ENCODE results near the gene RAN. TPM values are rescaled to one million over a fixed set of nuclear protein-coding genes. Genes with fewer than 3 reads are reported as not detected.
A peak's percentile ranks its signal among the peaks of the same experiment; 100 is the strongest.

RAN gene
- total and polyA plus RNA-seq, 9 of the 15 experiments (the other 6 are each of a cell fraction or from before 2014, with no cell fraction given), result 1,687 to 3,820 (median 2,300) TPM

DNA sequence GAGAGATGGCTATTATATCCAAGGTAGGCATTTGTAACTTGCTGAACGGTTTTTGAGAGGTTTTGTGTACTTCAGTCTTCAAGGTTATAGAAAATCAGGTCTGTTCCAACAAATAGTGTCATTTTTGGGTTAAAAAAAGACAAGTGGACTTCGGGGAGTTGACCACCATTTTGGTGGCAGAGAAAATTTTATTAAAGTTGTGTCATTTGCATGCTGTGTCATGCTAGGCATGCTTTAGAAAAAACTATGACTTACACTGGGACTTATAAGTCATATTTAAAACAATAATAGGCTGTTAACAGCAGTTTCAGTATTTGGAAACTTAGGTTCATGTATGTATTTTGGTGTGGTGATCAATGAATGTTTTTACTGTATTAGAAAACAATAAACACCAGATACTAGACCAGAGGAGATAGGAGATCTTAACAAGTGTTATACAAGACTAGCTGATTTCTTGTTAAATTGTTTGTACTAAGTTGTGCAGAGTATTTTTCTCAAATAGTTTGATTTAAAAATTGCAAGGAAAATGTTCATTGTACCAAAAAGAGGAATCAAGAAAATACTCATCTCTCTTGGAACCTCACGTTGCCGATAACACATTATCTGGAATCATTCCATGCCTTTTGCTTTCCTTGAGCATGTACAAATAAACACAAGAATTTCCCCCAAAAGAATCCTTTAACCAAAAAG lies 1.4 kb downstream of the RAN start (continued):
- TF ChIP-seq, protein P1, sequence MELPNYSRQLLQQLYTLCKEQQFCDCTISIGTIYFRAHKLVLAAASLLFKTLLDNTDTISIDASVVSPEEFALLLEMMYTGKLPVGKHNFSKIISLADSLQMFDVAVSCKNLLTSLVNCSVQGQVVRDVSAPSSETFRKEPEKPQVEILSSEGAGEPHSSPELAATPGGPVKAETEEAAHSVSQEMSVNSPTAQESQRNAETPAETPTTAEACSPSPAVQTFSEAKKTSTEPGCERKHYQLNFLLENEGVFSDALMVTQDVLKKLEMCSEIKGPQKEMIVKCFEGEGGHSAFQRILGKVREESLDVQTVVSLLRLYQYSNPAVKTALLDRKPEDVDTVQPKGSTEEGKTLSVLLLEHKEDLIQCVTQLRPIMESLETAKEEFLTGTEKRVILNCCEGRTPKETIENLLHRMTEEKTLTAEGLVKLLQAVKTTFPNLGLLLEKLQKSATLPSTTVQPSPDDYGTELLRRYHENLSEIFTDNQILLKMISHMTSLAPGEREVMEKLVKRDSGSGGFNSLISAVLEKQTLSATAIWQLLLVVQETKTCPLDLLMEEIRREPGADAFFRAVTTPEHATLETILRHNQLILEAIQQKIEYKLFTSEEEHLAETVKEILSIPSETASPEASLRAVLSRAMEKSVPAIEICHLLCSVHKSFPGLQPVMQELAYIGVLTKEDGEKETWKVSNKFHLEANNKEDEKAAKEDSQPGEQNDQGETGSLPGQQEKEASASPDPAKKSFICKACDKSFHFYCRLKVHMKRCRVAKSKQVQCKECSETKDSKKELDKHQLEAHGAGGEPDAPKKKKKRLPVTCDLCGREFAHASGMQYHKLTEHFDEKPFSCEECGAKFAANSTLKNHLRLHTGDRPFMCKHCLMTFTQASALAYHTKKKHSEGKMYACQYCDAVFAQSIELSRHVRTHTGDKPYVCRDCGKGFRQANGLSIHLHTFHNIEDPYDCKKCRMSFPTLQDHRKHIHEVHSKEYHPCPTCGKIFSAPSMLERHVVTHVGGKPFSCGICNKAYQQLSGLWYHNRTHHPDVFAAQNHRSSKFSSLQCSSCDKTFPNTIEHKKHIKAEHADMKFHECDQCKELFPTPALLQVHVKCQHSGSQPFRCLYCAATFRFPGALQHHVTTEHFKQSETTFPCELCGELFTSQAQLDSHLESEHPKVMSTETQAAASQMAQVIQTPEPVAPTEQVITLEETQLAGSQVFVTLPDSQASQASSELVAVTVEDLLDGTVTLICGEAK (IDR thresholded peaks at IDR 0.05), result 0 out of 2 replicates have a peak, but pooled peaks have one; percentile 50
- TF ChIP-seq, protein P1 (CRISPR knock-in tag; IDR thresholded peaks at IDR 0.05), result no peak
- peak; percentile 63 for TF ChIP-seq RBFOX2 (IDR thresholded peaks at IDR 0.05; ENCODE audit: low read depth, low read length)
- TF ChIP-seq, protein P2, sequence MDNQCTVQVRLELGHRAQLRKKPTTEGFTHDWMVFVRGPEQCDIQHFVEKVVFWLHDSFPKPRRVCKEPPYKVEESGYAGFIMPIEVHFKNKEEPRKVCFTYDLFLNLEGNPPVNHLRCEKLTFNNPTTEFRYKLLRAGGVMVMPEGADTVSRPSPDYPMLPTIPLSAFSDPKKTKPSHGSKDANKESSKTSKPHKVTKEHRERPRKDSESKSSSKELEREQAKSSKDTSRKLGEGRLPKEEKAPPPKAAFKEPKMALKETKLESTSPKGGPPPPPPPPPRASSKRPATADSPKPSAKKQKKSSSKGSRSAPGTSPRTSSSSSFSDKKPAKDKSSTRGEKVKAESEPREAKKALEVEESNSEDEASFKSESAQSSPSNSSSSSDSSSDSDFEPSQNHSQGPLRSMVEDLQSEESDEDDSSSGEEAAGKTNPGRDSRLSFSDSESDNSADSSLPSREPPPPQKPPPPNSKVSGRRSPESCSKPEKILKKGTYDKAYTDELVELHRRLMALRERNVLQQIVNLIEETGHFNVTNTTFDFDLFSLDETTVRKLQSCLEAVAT (IDR thresholded peaks at IDR 0.05), result no peak
- TF ChIP-seq, protein P3, sequence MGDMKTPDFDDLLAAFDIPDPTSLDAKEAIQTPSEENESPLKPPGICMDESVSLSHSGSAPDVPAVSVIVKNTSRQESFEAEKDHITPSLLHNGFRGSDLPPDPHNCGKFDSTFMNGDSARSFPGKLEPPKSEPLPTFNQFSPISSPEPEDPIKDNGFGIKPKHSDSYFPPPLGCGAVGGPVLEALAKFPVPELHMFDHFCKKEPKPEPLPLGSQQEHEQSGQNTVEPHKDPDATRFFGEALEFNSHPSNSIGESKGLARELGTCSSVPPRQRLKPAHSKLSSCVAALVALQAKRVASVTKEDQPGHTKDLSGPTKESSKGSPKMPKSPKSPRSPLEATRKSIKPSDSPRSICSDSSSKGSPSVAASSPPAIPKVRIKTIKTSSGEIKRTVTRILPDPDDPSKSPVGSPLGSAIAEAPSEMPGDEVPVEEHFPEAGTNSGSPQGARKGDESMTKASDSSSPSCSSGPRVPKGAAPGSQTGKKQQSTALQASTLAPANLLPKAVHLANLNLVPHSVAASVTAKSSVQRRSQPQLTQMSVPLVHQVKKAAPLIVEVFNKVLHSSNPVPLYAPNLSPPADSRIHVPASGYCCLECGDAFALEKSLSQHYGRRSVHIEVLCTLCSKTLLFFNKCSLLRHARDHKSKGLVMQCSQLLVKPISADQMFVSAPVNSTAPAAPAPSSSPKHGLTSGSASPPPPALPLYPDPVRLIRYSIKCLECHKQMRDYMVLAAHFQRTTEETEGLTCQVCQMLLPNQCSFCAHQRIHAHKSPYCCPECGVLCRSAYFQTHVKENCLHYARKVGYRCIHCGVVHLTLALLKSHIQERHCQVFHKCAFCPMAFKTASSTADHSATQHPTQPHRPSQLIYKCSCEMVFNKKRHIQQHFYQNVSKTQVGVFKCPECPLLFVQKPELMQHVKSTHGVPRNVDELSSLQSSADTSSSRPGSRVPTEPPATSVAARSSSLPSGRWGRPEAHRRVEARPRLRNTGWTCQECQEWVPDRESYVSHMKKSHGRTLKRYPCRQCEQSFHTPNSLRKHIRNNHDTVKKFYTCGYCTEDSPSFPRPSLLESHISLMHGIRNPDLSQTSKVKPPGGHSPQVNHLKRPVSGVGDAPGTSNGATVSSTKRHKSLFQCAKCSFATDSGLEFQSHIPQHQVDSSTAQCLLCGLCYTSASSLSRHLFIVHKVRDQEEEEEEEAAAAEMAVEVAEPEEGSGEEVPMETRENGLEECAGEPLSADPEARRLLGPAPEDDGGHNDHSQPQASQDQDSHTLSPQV (IDR thresholded peaks at IDR 0.05), result peak; percentile 19; the same call in 1 of the 2 replicates
- TF ChIP-seq MAZ (CRISPR knock-in tag; conservative IDR thresholded peaks at IDR 0.05 in 1 of 2, IDR thresholded peaks at IDR 0.05 in 1 of 2), result 0 out of 4 replicates have a peak, but pooled peaks of 1 of the 2 experiments have one; percentile 11
- peak; percentile 30; the same call in 1 of the 2 replicates for TF ChIP-seq POLR2G (IDR thresholded peaks at IDR 0.05; ENCODE audit: low read depth, low read length)
- peak in 1 of 3 experiments; percentile 27 for TF ChIP-seq YY1 (IDR thresholded peaks at IDR 0.05; ENCODE audit: borderline replicate concordance in 1 of 3, control insufficient read depth in 1 of 3, extremely low read depth in 1 of 3, insufficient read depth in 3 of 3, insufficient read length in 1 of 3, insufficient replicate concordance in 2 of 3, low read depth in 1 of 3, low read length in 2 of 3)

Data from K562 (cell line).